Astrocyte (in vitro differentiated cells and primary cell): ENCODE data around the gene TIAM2.

ENCODE experiments used
- CTCF ChIP-seq: IDR thresholded peaks from 2 replicates; pipeline ENCODE4 v1.5.1; 2011; ENCODE audit warnings: low read depth, mild to moderate bottlenecking, inconsistent platforms, low read length, moderate library complexity; ENCODE audit not compliant: insufficient read depth
- EZH2 ChIP-seq: IDR thresholded peaks from 2 replicates; pipeline ENCODE4 v1.6.1; 2012; ENCODE audit warnings: mild to moderate bottlenecking, low read length, inconsistent platforms; ENCODE audit not compliant: insufficient read depth

- TF ChIP-seq CTCF: no peak
- no peak for TF ChIP-seq EZH2
Measured at GRCh38 chr6:154998855-154999254, 3.7 kb downstream of the TIAM2 start.
